ENCODE results near the gene DDX1.

GRCh38 chr2:15633971-15634346, 42.3 kb downstream of the DDX1 start:
- no peak for TF ChIP-seq EZH2 (IDR thresholded peaks at IDR 0.05; ENCODE audit: low read length, missing control alignments)
- TF ChIP-seq CTCF (conservative IDR thresholded peaks at IDR 0.05 in 1 of 2, IDR thresholded peaks at IDR 0.05 in 1 of 2; ENCODE audit: low read depth in 1 of 2, low read length in 2 of 2), result no peak
